NOMO-1 treated with DMSO at 0.1 percent for 48 hours (cell line): Measurements from ENCODE around the gene BBIP1.

Experiments used
- DNase-seq: peaks from one replicate; lab custom pipeline; 2025; ENCODE audit not compliant: unreplicated experiment; lab: John Stamatoyannopoulos, UW

The BBIP1 gene

DNA sequence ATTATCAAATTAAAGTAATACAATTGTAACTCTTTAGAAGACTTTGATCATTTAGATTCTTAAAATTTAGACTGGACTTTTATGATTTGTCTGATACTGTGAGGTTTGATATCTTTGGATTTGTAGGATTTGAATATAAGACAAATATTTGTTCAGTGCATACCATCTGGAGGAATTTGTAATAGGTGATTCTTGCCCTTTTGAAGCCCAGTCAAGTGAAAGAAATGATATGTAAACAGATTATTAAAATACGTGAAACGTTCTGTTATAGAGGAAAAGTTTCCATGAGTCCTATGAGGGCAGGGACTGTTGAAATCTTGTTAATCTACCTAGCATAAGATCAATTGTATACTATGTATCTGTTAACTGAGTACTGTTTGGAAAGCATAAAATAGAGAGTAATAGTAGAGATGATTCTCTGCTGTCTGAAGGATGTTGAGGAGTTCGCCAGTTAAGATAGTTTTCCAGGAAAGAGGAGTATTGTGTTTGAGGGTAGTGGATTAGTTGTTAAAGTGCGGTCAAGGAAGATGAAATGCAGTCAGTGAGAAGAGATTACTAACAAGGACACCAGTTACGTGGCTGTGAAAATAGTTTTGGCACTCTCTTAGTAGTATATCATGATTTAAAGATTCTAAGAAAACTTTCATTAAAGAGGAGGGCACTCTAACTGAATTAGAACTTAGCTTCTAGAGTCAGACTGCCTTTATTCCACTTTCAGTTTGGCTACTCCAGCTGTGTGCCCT, 32.9 kb downstream of the BBIP1 start:
- DNase-seq: no peak

DNA sequence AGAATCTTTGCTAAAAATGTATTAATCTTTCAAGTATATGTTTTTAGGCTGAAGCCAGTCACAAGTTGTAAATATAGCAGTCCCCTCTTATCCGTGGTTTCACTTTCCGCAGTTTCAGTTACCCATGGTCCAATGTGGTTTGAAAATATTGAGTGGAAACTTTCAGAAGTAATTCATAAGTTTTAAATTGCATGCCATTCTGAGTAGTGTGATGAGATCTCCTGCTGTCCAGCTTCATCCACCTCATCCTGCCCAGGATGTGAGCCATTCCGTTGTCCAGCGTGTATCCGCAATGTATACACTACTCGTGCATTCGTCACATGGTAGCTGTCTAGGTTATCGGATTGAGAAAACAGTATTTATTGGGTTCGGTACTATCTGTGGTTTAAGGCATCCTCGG, 35.1 kb downstream of the BBIP1 start:
- no peak for DNase-seq

DNA sequence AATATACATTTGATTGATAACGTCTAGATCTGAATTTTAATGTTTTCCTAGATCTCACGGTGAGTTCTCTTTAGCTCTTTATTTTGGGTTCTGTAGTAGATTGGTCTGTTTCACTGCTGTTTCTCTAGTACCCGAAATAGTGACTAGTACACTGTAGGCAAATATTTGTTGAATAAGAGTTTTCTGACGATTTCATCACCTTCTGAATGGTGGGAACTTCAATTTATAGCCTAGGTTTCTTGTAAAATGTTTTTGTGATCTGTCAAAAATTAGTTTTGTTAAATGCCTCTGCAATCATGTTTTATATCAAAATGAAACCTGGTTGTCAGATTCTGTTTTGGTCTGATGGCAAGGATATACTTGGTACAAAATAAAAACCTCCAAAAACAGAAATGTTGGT, 37.1 kb downstream of the BBIP1 start:
- DNase-seq: no peak

DNA sequence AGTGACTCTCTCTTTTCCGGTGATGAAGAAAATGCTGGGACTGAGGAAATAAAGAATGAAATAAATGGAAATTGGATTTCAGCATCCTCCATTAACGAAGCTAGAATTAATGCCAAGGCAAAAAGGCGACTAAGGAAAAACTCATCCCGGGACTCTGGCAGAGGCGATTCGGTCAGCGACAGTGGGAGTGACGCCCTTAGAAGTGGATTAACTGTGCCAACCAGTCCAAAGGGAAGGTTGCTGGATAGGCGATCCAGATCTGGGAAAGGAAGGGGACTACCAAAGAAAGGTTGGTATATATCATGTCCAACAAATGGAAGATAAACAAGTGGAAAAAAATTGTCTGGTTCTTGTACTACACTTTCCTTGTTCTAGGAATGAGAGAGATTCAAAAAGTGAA, 37.7 kb downstream of the BBIP1 start:
- no peak for DNase-seq

DNA sequence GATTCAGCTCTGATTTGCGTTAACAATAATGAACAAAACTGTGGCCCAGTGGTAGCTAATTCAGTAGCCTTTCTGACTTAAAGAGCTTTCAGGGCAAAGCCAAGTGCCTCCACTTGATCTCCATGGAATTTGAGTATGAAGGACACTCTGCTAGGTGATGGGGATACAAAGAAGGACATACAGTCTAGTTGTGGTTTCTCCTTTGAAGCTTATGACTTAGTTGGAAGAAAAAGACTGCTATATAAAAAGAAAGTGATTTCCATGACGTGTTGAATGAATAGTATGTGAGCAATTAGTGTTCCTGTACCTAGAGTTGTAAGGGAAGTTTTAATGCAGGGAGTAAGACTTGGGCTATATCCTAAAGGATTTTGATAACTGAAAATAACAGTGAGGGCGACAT, 39.0 kb downstream of the BBIP1 start:
- no peak for DNase-seq

DNA sequence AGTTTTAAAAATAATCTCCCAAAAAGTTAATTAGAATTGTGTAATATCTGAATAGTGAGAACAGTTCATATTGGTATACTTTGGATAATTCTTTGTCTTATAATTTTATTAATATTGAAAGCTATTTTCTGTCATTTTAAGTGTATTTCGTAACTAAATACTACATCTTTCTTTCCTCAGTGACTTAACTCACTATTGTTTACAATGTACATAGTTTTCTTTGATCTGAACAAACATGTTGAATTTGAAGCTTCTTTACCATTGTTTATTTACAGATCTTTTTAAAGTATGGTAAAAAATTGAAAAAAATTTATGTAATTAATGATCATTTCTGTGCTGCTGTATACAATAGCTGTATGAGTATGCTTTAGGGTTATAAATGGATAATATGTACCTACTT, 42.2 kb downstream of the BBIP1 start:
- DNase-seq: no peak

DNA sequence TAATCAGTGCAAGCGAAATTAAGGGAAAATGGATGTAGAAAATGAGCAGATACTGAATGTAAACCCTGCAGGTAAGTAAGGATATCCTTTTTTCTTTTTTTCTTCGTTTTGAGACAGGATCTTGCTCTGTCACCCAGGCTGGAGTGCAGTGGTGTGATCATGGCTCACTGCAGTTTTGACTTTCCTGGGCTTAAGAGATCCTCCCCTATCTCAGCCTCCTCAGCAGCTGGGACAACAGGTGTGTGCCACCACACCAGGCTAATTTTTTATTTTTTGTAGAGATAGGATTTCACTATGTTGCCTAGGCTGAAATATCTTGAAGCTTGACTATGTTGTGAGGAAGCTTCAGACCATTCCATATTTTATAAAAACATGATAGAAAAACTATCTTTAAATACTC, 43.0 kb downstream of the BBIP1 start:
- no peak for DNase-seq

DNA sequence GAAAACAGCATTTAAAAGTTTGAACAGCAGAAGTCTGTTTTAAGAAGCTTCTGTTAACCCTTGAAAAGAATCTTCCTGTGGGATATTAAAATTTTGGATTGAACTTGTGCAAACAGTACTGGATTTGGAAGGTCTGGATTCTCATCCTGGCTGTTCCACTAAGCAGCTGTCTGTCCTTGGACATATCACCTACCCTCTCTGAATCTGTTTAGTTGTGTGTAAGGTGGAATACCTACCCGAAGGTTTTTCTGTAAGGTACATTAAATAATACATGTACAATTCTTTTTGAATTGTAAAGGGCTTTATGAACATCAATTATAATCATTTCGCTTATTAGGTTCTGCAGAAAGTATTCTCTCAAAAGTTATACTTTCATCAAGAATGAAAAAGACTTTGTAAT, 45.0 kb downstream of the BBIP1 start:
- no peak for DNase-seq

DNA sequence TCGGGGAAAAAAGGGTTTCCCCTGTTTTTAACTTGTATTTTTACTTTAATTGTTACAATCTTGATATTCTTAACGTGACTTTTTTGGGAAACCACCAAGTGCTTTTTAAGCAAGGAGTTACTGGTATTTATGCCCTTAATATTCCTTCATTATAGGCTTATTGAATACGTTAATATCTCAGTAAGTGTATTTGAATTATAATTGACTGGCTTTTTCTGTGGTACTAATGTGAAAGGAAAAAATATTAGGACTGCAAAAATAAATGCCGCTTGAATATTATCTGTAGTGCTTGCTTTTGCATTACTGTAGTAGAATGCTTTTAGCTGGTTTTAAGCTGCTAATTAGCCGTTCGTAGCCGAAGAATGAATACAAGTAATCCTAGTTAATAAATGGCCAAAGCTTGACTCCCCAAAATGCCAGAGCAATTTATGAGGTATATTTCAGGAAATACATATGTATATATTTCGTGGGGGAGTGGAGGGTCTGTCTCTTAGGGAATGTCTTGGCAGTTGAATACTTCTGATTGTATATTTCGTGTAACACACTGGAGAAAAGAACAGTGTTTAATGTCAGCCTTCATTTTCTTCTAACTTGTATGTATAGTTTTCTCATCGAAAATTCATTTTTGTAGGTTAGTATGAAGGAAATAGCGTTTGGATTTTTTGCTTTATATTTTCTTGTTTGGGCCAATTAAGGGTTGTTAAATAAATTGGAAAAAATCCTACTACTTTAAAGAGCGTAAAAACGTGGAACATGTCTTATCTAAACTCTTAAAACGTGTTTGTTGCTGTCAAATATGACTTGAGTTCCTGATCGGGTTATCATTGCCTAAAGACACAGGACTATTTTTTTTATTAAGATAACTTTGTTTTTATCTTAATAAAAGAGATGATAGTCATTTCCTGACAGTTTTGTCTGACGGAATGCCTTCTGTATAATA, 45.7 kb downstream of the BBIP1 start:
- no peak for DNase-seq

DNA sequence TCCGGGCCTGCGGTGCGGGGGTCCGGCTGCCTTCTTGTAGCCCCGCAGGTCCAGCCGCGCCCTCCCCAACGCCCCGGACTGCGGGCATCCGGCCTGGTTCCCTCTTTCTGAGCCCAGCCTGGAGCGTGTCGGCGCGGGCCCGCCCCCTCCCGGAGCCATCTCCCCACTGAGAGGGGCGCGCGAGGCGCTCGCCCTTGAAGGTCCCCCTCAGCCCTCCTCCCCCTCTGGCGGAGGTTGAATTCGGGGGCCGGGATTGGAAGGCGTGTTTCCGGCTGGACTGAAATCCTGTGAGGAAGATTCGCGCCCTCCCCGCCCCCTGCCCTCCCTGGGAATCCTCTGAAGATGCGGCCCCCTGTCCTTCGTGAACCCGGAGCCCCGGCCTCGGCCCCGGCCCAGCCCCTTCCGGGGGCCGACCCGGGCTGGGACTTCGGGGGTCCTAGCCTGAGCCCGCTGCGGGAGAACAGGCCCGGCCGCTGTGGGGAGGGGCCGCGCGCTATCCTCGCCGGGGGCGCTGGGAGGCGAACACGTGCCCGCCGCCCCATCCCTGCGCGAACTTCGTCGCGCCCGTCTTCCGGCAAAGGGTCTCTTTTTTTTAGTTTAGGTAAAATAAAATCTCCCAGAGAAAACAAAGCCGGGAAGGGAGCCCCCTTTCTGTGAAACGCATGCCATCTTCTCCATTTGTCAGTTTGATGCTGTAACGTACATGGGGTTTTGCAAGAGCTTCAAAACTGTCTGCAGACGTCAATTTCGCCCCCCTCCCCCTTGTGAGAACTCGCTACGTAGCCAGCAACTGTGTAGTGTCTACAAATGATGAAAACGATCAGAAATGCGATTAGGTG, 46.6 kb downstream of the BBIP1 start:
- DNase-seq: peak; percentile 88

DNA sequence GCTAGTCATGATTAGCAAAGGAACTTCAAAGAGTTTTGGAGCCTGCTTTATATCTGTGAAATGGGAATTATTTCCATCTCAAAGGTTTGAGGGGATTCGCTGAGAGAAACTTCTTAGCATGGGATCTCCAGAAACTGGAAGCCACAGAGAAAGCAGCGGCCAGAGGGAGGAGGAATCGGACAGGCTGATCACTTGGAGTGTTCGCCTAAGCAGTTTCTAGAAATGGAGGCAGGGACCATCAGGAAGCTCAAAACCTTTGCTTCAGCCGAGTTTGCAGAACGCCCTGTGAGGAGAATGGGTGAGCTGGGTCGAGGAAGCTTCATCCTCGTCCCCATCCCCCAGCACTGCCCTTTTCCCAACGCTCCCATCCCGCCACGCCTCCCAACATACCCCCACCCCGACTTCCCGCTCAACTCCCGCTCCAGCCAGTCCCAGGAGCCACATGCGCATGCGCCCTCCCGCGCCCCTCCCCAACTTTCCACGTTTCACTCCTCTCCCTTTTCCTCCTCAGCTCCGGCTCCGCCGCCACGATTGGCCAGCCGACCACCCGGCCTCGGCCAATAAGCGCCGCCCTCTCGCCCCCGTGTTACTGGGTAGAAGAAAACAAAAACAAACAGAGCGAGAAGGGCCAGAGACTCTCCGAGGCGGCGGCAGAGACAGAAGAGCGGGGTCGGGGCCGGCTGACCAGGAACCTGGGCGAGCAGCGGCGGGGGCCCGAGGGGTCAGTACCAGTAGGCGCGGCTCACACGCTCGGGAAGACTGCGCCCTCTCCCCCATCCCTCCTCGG, 47.5 kb downstream of the BBIP1 start, which contains the start of gene PDCD4:
Gene PDCD4 (plus strand): TSS at position 631 of the 787 bp plus-strand sequence. CDS start 4,100 bp downstream, outside the sequence.
- peak; percentile 87 for DNase-seq

DNA sequence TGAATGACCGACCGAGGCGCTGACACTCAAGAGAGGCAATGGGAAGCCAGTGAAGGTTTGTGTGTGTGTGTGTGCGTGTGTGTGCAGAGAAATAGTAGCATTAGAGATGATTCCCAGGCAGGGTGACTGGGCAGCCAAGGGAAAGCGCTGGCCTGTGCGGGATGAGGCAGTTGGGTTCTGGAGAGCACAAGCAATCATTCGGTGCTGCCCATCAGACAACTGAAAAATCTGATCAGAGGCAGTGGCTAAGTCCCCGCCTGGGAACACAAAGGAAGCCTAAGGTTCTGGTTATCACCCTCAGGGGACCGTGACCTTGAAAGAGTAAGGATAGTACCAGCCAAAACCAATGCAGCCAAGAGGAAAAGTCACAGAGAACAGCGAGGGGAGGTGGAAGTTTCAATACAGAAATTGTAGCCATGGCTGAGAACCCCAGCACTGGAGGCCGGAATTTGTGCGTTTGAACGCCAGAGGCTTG, 48.1 kb downstream of the BBIP1 start:
- no peak for DNase-seq

DNA sequence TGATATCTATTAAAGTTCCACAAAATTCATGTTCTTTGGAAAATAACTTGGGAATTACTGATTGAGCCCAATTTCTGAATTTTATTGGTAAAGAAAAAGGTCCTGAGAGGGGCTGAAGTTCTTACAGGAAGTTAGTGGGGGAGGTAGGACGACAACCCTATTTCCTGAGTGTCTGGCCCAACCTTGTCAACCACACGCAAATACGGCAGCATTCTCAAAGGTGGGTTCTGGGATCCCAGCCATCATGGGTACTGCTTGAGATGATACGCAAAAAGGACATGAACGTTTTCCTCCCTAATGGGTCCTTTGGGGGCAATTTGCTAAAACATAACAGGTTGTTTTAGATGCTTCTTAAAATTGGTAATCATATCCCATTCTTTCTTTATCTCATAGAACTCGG, 50.0 kb downstream of the BBIP1 start:
- no peak for DNase-seq

DNA sequence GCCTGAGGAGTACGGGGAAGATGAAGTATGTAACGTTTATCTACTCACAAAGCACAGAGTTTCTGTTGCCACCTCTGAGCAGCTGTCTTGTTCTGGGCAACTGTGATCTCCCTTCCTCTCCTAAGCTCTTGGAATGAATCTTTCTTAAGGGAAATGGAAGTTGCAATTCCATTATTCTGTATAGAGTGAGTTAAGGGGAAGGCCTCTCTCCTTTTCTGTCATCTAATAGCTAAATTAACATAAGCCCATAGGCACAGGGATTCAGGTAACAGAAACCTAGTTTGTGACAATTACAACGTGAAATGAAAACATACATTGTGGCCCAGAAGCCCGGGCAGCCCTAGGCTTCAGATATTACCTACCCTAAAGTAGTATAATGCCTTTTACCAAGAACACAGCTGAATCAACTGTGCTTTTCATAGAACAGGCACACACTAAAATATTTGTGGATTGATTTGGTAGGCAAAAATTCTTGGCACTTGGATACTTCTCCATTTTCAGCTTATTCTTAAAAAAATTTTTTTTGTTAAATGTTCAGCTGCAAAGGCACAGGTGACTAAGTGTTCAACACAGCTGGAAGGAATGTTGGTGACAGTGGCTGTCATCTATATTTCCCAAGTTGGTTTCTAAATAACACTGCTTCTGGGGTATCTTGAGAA, 51.0 kb downstream of the BBIP1 start:
- DNase-seq: no peak

DNA sequence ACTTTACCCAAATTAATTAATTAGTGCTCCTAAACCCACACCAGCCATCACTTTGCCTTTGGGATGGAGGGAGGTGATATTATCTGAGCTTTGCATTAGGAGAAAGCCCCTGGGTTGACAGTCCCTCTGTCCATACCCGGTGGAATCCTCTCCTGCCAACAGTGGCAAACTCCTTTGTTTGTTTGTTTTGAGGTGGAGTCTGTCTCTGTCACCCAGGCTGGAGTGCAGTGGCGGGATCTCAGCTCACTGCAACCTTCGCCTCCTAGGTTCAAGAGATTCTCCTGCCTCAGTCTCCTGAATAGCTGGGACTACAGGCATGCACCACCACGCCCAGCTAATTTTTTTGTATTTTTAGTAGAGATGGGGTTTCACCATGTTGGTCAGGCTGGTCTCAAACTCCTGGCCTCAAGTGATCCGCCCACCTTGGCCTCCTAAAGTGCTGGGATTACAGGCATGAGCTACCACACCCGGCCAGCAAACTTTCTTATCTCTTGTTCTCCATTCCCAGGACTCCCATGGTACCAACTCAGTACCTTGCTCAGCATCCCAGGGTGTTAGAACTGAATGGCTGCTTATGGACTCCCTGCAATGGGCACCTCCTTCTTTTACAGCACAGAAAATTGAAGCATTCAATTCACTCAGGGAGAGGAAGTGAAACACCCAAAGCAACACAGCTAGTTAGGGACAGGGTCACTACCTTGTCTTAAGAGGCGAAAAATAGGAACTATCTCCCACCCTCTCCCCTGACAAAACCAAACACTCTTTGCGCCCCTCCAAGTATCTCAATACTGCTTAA, 51.8 kb downstream of the BBIP1 start:
- DNase-seq: peak; percentile 86

DNA sequence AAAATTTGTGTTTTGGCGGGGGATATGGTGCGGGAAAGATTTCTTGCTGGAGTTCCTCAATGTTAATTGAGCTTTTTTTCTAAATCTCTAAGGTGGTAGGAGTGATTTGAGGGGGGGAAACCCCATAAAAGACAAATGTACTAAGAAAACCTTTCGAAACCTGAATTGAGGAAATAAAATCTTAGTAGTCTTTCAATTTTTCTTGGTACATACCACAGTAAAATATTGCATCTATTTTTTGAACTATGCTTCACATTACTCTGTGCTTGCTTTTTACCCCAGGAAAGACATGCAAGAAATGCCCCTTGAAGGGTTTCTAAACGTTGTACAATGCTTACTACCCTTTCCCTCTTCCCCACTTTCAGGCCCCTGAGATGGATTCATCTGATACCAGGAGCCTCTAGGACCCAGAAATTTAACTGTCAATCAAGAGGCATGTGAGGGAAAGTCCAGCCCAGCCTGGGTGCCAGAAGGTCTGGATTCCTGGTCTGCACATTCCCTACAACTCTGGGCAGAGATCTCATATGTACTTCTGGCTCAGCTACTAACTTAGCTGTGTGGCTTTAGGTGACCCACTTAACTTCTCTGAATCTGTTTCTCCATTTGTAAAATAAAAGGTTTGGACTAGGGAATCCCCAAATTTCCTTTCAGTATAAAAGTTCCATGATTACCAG, 53.0 kb downstream of the BBIP1 start:
- peak; percentile 65 for DNase-seq

DNA sequence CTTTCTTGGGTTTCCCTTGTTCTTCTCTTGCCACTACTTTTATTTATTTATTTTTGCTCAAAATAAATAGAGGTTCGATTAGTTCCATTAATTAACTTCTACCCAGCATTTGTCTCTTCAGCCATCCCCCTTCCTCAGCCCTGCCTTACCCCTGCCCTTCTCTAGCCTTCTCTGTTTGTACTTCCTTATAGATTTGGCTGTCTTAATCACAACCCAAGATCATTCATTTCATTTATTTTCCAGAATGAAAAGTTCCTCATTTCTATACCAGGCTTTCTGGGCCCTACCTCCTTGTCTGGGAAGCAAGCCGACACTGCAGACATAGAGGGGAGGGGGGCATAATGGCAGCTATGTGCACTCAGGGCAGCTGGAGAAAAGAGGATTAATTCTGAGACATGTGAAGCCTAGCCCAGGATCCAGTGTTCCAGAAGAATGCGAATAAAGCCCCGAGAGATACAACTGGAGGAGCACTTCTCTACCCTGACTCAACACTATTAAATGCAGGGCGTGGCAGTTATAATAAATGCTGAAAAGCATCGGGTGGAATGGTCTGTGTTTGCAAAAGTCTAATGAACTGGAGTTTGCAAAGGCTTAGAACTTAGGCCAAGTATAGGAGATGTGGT, 53.7 kb downstream of the BBIP1 start:
- peak; percentile 65 for DNase-seq

DNA sequence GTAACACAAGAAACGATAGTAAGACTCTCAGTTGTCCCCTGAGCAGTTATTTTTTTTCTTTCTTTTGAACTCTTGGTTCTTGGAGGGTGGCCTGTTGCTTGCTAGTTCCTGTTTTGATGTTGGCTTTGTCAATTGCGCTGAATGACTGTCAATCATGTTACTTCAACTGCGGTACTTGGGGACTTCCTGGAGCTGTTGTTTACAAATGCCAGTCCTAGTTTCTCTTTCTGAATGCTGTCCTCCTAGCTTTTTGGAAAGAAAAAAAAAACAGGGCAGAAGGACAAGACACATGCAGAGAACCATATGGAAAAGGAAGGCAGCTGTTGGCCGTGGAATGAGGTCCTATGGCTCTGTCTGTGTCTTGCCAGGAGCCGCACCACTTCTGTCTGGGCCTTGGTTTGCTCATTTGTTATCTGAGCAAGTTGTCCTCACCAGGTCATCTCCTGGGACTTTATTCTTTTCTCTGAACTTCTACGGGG, 54.3 kb downstream of the BBIP1 start:
- peak; percentile 94 for DNase-seq
